DMS 273 (cell line): ENCODE data around the gene EGLN1.
A peak's percentile ranks its signal among the peaks of the same experiment; 100 is the strongest.

Source experiments
- DNase-seq: peaks from one replicate; lab custom pipeline; 2025; ENCODE audit not compliant: unreplicated experiment; lab: John Stamatoyannopoulos, UW

EGLN1 gene

GRCh38 chr1:231334079-231334666, 87.9 kb downstream of the EGLN1 start:
- no peak for DNase-seq

- DNase-seq = no peak
Observed at GRCh38 chr1:231332761-231333160, 89.3 kb downstream of the EGLN1 start.

GRCh38 chr1:231329483-231329882, 92.6 kb downstream of the EGLN1 start:
- no peak for DNase-seq

DNA sequence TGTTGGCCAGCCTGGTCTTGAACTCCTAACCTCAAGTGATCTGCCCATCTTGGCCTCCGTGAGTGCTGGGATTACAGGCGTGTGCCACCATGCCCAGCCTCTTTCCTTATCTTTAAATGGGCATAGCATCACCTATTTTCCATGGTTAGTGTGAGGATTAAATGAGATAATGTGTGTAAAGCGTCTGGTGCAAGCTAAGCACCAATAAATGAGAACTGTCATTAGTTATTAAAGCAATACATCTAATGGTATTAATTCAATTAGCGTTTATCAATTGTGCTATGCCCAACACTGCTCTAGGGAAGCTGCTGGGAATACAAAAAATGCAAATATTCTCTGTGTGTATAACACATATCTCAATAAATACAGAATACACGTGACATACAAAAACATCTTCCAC, 94.5 kb downstream of the EGLN1 start:
- no peak for DNase-seq

- DNase-seq = no peak
Observed at GRCh38 chr1:231326248-231326647, 95.8 kb downstream of the EGLN1 start.

DNA sequence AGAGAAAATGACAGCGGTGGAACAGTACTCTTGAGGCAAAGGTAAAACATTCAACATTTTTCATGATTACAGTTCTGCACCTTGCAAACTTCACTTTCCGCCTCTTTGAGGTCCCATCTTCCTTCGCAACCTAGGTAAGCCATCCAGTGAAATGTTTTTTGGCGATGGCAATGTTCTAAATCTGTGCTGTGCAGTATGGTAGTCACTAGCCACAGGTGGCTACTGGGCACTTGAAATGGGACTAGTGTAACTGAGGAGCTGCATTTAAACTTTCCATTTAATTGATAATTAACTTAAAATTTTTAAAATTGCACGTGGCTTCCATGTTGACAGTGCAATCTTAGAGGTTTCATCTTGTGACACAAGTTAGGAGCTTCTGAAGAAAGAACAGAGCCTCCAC, 97.4 kb downstream of the EGLN1 start:
- no peak for DNase-seq

DNA sequence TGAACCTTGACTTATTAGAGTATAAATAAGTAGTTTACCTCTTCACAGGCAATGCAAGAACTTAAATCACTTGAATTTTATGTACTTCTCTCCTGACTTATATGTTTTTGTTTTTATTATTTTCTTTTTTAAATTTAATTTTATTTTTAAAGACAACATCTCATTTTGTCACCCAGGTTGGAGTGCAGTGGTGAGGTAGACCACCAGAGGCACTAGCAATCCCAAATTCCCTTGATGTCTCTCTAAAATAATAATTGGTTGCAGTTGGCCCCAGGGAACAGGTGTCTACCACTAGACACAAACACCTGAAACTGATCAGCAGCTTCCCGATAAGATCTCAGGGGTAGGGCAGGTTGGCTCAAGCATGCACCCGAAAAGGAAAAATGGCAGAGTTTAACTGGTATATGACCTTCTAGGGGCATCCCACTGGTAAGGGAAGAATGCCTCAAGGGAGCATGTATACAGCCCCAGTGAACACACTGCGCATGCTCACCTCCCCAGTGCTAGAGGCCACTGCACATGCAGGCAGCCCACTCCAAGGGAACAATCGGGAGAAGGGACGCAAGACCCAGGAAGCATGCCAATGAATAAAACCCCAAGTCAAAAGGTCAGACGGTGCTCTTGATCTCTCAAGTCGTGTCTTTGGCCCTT, 99.1 kb downstream of the EGLN1 start:
- DNase-seq = no peak

DNA sequence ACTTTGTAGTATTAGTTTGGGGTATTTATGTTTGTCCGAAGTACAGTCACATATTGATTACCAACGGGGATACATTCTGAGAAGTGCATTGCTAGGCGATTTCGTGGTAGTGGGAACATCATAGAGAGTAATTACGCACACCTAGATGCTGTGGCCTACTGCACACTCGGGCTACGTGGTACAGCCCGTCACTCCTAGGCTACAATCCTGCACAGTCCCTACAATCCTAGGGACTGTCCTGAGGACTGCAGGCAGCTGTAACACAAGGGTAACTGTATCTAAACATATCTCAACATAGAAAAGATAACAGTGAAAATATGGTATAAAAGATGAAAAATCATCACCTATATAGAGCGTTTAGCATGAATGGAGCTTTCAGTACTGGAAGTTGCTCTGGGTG, 103.0 kb downstream of the EGLN1 start:
- no peak for DNase-seq

DNA sequence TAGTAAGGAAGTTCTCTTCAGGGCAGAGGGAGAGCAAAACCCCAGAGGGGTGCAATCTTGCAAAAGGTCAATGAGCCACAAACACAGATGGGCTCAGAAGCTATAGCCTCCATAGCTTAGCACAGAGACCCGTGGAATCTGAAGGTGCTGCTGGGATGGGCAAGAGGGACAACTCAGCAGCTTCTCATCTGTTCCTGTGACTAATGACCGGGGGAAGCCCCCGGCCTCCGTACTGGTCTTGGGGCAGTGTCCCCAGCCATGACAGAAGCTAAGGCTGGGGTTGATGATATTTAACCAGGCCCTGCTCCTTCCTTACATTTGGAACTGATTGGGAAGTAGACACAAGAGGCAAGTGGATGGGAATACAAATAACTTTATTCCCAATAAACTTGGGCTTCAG, 103.5 kb downstream of the EGLN1 start:
- no peak for DNase-seq

- no peak for DNase-seq
Observed at GRCh38 chr1:231318015-231318355, 104.1 kb downstream of the EGLN1 start.

DNA sequence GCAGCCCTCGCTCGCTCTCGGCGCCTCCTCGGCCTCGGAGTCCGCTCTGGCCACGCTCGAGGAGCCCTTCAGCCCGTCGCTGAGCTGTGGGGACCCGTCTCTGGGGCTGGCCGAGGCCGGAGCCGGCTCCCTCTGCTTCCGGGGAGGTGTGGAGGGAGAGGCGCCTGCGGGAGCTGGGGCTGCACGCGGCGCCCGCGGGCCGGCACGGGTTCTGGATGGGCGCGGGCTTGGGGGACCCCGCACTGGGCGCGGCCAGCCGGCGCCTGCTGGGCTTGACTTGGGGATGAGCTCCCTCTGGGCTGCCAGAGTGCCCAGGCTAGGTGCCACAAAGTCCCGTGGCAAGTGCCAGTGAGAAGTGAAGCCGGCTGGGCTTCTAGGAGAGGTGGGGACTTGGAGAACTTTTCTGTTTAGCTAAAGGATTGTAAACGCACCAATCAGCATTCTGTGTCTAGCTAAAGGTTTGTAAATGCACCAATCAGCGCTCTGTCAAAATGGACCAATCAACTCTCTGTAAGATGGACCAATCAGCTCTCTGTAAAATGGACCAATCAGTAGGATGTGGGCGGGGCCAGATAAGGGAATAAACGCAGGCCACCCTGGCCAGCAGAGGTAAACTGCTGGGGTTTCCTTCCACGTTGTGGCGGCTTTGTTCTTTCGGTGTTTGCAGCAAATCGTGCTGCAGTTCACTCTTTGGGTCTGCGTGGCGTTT, 104.6 kb downstream of the EGLN1 start:
- DNase-seq = no peak

DNA sequence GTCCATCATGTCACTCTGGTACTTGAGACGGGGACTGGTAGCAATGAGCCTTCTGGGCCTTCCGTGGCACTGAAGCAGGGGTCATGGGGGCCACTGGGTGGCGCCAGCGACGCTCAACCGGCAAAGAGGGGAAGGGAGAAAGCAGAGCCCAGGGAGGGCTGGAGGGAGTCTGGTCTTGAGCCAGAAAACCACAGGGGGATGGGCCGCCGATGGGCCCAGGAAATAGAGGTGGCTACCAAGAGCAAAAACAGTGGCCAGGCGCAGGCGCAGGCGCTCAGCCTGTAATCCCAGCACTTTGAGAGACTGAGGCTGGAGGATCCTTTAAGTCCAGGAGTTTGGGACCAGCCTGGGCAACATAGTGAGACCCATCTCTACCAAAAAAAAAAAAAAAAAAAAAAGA, 106.2 kb downstream of the EGLN1 start:
- DNase-seq = peak; percentile 79
